Measurements from ENCODE around the gene VGF. TPM values are rescaled to one million over a fixed set of nuclear protein-coding genes. Genes with fewer than 3 reads are reported as not detected.
A peak's percentile ranks its signal among the peaks of the same experiment; 100 is the strongest.
"Not testable (repeated sequence)": the region's sequence is repeated elsewhere in the genome, so short reads cannot be mapped to it uniquely, and the experiment has no call there.

Gene VGF
- total RNA-seq, 1 donor from 2014 or later: not detected

GRCh38 chr7:101137651-101138212 lies 27.6 kb downstream of the VGF start:
- DNase-seq (ENCODE audit: low spot score): no peak

DNA sequence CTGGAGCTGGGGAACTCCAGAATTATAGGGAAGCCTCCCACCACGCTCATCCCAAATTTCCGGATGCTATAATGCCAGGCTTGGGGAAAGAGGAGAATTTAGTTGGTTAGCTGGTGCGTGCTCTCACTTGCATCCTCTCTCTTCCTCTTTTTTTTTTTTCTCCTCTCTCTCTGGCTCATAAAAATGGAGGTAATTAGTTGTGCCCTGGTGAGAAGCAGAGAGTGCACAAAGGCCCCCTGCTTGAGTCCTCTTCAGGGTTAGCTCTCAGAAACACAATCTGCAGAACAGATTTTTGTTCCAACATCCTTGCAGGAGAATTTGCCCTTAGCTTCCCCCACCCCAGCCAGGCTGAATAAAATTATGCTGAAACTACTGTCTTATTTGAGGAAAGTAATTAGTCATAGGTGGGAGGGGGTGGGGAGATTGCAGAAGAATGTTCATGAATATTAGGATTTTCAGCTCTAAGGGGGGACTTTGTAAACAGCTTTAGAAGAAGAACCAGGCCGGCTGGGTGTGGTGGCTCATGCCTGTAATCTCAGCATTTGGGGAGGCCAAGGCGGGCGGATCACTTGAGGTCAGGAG lies 30.9 kb downstream of the VGF start:
- DNase-seq (ENCODE audit: low spot score): no peak

DNA sequence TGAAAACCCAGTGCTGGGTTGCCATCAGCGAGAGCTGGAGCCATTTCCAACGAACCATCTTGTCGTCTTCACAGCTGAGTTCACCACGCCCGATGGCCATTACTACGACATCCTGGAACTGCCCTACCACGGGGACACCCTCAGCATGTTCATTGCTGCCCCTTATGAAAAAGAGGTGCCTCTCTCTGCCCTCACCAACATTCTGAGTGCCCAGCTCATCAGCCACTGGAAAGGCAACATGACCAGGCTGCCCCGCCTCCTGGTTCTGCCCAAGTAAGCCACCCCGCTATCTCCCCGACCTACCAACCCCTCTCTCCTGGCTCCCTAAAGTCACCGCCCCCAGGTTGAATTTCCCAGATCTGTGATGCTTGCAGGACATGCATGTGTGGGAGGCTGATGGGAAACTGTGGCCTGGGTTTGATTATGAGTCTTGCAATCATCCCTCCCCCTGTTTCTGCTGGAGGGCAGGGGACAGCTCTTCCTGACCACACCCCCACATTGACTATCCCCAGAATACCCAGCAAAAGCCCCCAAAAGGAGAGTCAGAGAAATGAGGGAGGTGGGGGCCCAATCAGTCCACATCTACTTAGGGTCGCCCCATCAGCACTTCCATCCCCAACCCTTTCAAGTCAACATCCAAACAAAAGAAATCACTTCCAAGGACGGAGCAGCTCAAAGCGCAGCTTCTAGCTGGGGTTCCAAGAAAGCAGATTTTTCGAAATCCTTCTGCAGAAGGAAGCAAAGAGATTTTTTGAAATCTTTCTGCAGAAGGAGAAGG lies 31.6 kb downstream of the VGF start:
- DNase-seq (ENCODE audit: low spot score): no peak

DNA sequence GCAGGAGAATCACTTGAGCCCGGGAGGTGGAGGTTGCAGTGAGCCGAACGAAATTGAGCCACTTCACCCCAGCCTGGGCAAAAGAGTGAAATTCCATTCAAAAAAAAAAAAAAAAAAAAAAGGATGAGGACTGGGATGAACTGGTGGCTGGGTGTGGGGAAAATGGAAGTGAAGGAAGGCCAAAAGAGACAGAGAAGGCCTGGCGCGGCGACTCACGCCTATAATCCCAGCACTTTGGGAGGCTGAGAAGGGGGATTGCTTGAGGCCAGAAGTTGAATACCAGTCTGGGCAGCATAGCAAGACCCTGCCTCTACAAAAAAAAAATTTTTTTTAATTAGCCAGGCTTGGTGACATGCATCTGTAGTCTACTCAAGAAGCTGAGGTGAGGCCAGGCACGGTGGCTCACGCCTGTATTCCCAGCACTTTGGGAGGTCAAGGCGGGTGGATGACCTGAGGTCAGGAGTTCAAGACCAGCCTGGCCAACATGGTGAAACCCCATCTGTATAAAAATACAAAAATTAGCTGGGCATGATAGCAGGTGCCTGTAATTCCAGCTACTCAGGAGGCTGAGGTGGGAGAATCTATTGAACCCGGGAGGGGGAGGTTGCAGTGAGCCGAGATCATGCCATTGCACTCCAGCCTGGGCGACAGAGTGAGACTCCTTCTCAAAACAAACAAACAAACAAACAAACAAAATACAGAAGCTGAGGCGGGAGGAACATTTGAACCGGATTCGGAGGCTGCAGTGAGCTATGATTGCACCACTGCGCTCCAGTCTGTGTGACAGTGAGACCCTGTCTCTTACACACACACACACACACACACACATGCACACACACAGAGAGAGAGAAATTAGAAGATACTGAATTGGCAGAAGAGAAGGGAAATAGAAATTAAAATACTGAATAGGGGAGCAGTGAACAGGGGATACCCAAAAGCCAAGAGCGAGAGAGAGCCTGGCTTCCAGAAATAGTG lies 32.5 kb downstream of the VGF start:
- DNase-seq (ENCODE audit: low spot score): not testable (repeated sequence)

GRCh38 chr7:101129603-101130117 lies 35.7 kb downstream of the VGF start:
- no peak for DNase-seq (ENCODE audit: low spot score)

DNA sequence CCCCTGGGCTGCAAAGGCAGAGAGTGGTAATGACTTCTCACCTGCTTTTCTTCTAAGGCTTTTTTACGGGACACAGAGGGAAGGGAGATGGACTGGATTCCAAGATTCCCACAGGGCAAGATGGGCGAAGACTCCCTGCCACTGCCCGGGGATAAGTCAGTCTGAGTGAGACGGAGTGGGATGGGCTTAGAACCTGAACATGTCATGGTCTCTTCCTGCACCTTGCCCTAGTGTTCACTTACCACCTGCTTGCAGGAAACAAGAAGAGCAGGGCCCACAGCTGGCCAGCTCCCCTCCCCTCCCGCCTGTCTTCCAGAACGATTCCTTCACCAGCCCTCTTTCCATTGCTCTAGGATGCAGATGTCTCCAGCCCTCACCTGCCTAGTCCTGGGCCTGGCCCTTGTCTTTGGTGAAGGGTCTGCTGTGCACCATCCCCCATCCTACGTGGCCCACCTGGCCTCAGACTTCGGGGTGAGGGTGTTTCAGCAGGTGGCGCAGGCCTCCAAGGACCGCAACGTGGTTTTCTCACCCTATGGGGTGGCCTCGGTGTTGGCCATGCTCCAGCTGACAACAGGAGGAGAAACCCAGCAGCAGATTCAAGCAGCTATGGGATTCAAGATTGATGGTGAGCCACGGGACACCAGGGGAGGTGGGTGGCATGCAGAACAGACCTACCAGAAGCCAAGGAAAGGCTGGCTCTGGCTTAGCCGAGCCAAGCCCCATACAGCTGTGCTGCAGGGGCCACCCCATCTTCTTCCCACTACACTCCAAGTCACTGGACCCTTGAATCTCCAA lies 37.1 kb downstream of the VGF start:
- DNase-seq (ENCODE audit: low spot score): no peak

- peak; percentile 42 for DNase-seq (ENCODE audit: low spot score)
Observed at GRCh38 chr7:101127460-101128039, 37.8 kb downstream of the VGF start.

DNA sequence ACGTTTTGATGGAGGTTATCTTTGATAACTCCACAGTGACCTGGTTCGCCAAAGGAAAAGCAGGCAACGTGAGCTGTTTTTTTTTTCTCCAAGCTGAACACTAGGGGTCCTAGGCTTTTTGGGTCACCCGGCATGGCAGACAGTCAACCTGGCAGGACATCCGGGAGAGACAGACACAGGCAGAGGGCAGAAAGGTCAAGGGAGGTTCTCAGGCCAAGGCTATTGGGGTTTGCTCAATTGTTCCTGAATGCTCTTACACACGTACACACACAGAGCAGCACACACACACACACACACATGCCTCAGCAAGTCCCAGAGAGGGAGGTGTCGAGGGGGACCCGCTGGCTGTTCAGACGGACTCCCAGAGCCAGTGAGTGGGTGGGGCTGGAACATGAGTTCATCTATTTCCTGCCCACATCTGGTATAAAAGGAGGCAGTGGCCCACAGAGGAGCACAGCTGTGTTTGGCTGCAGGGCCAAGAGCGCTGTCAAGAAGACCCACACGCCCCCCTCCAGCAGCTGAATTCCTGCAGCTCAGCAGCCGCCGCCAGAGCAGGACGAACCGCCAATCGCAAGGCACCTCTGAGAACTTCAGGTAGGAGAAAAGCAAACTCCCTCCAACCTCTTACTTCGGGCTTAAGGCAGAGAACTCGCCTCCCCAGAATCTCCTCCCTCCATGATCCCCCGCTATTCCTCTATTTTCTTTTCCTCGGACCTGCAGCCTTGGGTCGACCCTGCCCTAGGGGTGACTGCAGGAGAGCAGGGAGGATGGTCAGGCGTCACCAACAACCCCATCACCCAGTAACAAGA lies 38.5 kb downstream of the VGF start, which contains the start of gene SERPINE1:
Gene SERPINE1, plus strand, starts transcription at position 454 of the 809 bp plus-strand sequence. CDS start 1,290 bp downstream, outside the sequence.
- DNase-seq (ENCODE audit: low spot score): peak; percentile 98

DNA sequence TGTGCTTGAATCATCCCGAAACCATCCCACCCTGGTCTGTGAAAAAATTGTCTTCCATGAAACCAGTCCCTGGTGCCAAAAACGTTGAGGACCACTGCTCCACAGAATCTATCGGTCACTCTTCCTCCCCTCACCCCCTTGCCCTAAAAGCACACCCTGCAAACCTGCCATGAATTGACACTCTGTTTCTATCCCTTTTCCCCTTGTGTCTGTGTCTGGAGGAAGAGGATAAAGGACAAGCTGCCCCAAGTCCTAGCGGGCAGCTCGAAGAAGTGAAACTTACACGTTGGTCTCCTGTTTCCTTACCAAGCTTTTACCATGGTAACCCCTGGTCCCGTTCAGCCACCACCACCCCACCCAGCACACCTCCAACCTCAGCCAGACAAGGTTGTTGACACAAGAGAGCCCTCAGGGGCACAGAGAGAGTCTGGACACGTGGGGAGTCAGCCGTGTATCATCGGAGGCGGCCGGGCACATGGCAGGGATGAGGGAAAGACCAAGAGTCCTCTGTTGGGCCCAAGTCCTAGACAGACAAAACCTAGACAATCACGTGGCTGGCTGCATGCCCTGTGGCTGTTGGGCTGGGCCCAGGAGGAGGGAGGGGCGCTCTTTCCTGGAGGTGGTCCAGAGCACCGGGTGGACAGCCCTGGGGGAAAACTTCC lies 39.2 kb downstream of the VGF start:
- peak; percentile 80 for DNase-seq (ENCODE audit: low spot score)

- peak; percentile 55 for DNase-seq (ENCODE audit: low spot score)
Observed at GRCh38 chr7:101124376-101125056, 40.9 kb downstream of the VGF start.

GRCh38 chr7:101123703-101124068 lies 41.7 kb downstream of the VGF start:
- DNase-seq (ENCODE audit: low spot score): no peak

DNA sequence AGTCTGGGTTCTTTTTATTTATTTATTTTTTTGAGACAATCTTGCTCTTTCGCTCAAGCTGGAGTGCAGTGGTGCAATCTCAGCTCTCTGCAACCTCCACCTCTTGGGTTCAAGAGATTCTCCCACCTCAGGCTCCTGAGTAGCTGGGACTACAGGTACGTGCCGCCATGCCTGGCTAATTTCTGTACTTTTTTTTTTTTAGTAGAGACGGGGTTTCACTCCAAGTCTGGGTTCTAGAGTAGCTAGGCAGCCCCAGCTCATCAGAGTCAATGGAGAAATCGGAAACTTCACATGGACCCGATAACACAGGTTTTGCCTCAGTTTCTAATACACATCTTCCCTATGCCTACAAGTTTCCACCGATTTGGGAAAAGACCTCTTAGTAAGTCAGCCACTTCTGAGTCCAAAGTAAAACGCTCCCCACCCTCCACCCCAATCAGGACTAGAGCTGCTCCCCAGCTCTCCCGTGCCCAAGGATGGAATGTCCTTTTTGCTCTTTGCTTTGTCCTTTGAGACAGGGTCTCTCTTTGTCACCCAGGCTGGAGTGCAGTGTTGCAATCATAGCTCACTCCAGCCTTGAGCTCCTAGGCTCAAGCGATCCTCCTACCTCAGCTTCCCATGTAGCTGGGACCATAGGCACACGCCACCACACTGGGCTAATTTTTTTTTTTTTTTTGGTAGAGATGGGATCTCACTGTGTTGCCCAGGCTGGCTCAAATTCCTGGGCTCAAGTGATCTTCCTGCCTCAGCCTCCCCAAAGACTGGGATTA lies 42.3 kb downstream of the VGF start:
- DNase-seq (ENCODE audit: low spot score): no peak

DNA sequence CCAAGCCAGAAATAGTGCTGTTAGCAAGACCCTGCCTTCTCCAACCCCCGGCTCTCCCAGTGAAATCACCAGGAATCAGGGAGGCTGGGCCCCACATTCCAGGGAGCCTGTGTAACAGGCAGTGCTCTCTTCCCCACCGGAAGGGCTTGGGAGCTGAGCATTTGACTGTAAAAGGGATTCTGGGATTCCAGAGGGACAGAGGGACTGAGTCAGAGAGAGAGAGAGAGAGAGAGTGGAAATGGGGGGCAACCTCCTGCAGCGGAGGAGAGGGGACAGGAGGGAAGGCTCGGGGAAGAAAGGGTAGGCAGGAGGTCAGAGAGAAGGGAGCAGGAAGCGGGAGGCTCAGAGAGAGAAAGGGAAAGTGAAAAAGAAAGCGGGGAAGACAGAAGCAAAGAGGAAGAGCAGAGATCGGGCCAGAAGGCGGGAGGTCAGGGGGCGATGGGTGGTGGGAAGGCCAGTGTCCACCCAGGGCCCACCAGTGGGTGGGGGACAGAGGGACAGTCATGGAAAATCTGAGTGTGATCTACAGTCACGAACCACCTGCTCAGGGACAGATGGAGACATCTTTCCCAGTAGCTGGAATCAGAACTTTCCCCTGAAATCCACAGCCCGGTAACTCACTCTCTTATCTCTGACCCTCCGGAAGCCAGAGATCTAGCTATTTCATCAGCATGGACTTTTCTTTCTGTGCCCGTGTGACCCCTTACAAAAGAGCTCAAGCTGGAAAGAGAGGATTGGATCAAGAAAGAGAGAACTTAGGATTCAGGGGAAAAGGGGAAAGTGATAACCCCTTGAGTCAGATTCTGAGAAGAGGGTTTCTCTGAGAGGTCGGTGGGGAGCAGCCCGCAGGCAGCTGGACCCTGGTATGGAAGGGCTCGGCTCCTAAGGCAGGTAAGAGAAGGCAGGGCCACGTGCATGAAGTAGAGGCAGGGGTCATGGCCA lies 43.1 kb downstream of the VGF start:
- DNase-seq (ENCODE audit: low spot score): peak; percentile 99

DNA sequence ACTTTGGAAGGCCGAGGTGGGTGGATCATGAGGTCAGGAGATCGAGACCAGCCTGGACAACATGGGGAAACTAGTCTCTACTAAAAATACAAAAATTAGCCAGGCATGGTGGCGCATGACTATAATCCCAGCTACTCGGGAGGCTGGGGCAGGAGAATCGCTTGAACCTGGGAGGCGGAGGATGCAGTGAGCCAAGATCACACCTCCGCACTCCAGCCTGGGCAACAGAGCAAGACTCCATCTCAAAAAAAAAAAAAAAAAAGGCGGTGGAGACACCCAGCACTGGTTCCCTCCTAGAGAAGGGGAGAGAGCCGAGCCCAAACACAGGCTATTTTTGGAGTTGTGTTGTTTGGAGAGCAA lies 43.8 kb downstream of the VGF start:
- DNase-seq (ENCODE audit: low spot score): not testable (repeated sequence)

- DNase-seq (ENCODE audit: low spot score): no peak
Observed at GRCh38 chr7:101120315-101120714, 45.1 kb downstream of the VGF start.

- no peak for DNase-seq (ENCODE audit: low spot score)
Observed at GRCh38 chr7:101119876-101120275, 45.5 kb downstream of the VGF start.
